NB4 (cell line): Measurements from ENCODE around the gene SPOP.

Experiments
- DNase-seq: peaks from one replicate; pipeline ENCODE4 v3.0.0; 2010; ENCODE audit warnings: low read depth
- H3K4me3 ChIP-seq: one replicate; pipeline ENCODE4 v1.5.1; 2011; ENCODE audit warnings: mild to moderate bottlenecking, low read depth, low read length, moderate library complexity
- CTCF ChIP-seq: IDR thresholded peaks from one replicate; pipeline ENCODE4 v1.5.1; 2012; ENCODE audit warnings: low read depth, low read length
- MAX ChIP-seq: IDR thresholded peaks from 2 replicates; pipeline ENCODE4 v1.6.1; 2011; ENCODE audit warnings: low read depth, low read length
- MYC ChIP-seq: IDR thresholded peaks from 2 replicates; pipeline ENCODE4 v1.6.1; 2011; ENCODE audit warnings: low read depth, low read length
- POLR2A ChIP-seq: IDR thresholded peaks from 2 replicates; pipeline ENCODE4 v1.6.1; 2011; ENCODE audit warnings: mild to moderate bottlenecking; ENCODE audit not compliant: insufficient read length; ENCODE audit errors: extremely low read depth

Gene SPOP

GRCh38 chr17:49717371-49717861, 39.5 kb upstream of the SPOP start:
- no peak for DNase-seq

GRCh38 chr17:49716668-49717364, 38.9 kb upstream of the SPOP start:
- H3K4me3 ChIP-seq, result no peak overlapping the region
- no peak for DNase-seq
- TF ChIP-seq MYC (no peak), POLR2A (no peak), MAX (no peak), CTCF (no peak)

More at GRCh38 chr17:49717371-49717861, 39.5 kb upstream of the SPOP start:
- TF ChIP-seq MAX (no peak), POLR2A (no peak), MYC (no peak), CTCF (no peak)
- no peak overlapping the region for H3K4me3 ChIP-seq

GRCh38 chr17:49715717-49716279, 37.9 kb upstream of the SPOP start:
- no peak overlapping the region for H3K4me3 ChIP-seq
- TF ChIP-seq CTCF (no peak), MAX (no peak), MYC (no peak), POLR2A (no peak)
- DNase-seq, result no peak

GRCh38 chr17:49715216-49715615, 37.3 kb upstream of the SPOP start:
- no peak for DNase-seq
- no peak for TF ChIP-seq MYC
- TF ChIP-seq CTCF, result no peak
- no peak for TF ChIP-seq MAX
- TF ChIP-seq POLR2A, result no peak
- H3K4me3 ChIP-seq, result no peak overlapping the region

GRCh38 chr17:49708515-49709183, 30.8 kb upstream of the SPOP start:
- TF ChIP-seq MAX (no peak), MYC (no peak; the same call in 1 of the 2 replicates)
- H3K4me3 ChIP-seq, result peak overlapping the region; percentile 51
- DNase-seq, result no peak
